Adipocyte (in vitro differentiated cells): ENCODE data around the gene LRRC4B.
"Not testable (repeated sequence)": the region's sequence is repeated elsewhere in the genome, so short reads cannot be mapped to it uniquely, and the experiment has no call there.

Experiments
- DNase-seq: peaks from one replicate; pipeline ENCODE4 v3.0.0-alpha.2; 2015; ENCODE audit warnings: low read depth
- H3K27me3 ChIP-seq: replicated peaks from 2 replicates; pipeline ENCODE4 v1.7.0; 2013; ENCODE audit warnings: mild to moderate bottlenecking, low read length, moderate library complexity; ENCODE audit not compliant: control insufficient read depth, insufficient read depth
- H3K36me3 ChIP-seq: 2 replicates; pipeline ENCODE4 v1.7.0; 2013; ENCODE audit warnings: low read length, mild to moderate bottlenecking, moderate library complexity; ENCODE audit not compliant: control insufficient read depth, insufficient read depth, severe bottlenecking
- H3K4me1 ChIP-seq: 2 replicates; pipeline ENCODE4 v1.7.0; 2013; ENCODE audit warnings: mild to moderate bottlenecking, low read length, moderate library complexity; ENCODE audit not compliant: control insufficient read depth, insufficient read depth
- H3K4me3 ChIP-seq: 2 replicates; pipeline ENCODE4 v1.7.0; 2013; ENCODE audit warnings: mild to moderate bottlenecking, low read length, moderate library complexity
- H3K9ac ChIP-seq: 2 replicates; pipeline ENCODE4 v1.7.0; 2013; ENCODE audit warnings: mild to moderate bottlenecking, low read length, moderate library complexity
- H3K9me3 ChIP-seq: 2 replicates; pipeline ENCODE4 v1.7.0; 2013; ENCODE audit warnings: mild to moderate bottlenecking, low read length, moderate library complexity; ENCODE audit not compliant: control insufficient read depth

The LRRC4B gene

GRCh38 chr19:50476224-50476906 is 91.9 kb downstream of the LRRC4B start, which contains the start of the genes EMC10 and GARIN5A:
EMC10 (plus strand) TSS chr19:50476507; CDS start chr19:50476545, 38 bp downstream.
GARIN5A (minus strand) TSS chr19:50476848; CDS start chr19:50476388, 460 bp downstream.
- H3K4me1 ChIP-seq = peaks cover 9% of the 10 kb centered on the region
- peak within 1 kb of the TSS; percentile 99 for H3K4me3 ChIP-seq
- DNase-seq = peak; percentile 84
- H3K36me3 ChIP-seq = peaks cover 19% of the 10 kb centered on the region
- no peaks in the 10 kb centered on the region for H3K27me3 ChIP-seq
- H3K9ac ChIP-seq = peak within 1 kb of the TSS; percentile 94
- H3K9me3 ChIP-seq = no peaks in the 10 kb centered on the region

- Histone ChIP-seq H3K4me3 (peak overlapping the region; percentile 99), H3K27me3 (no peaks in the 10 kb centered on the region), H3K9me3 (no peaks in the 10 kb centered on the region), H3K9ac (no peak overlapping the region), H3K36me3 (peaks cover 14% of the 10 kb centered on the region), H3K4me1 (peaks cover 9% of the 10 kb centered on the region)
- DNase-seq = no peak
Observed at GRCh38 chr19:50475736-50476223, 92.5 kb downstream of the LRRC4B start.

- H3K9me3 ChIP-seq = no peaks in the 10 kb centered on the region
- peaks cover 8% of the 10 kb centered on the region for H3K36me3 ChIP-seq
- DNase-seq = no peak
- H3K27me3 ChIP-seq = no peaks in the 10 kb centered on the region
- H3K4me3 ChIP-seq = no peak overlapping the region
- peaks cover 9% of the 10 kb centered on the region for H3K4me1 ChIP-seq
- H3K9ac ChIP-seq = no peak overlapping the region
Observed at GRCh38 chr19:50475101-50475568, 93.1 kb downstream of the LRRC4B start.

GRCh38 chr19:50473336-50473735 is 94.9 kb downstream of the LRRC4B start:
- not testable (repeated sequence) for H3K4me3 ChIP-seq, DNase-seq, H3K27me3 ChIP-seq, H3K9ac ChIP-seq, H3K4me1 ChIP-seq, H3K36me3 ChIP-seq, H3K9me3 ChIP-seq

- Histone ChIP-seq H3K4me1 (no peaks in the 10 kb centered on the region), H3K4me3 (no peak overlapping the region), H3K36me3 (no peaks in the 10 kb centered on the region), H3K9ac (no peak overlapping the region), H3K9me3 (no peaks in the 10 kb centered on the region), H3K27me3 (peaks cover 10% of the 10 kb centered on the region)
- DNase-seq = no peak
Observed at GRCh38 chr19:50468818-50469217, 99.4 kb downstream of the LRRC4B start.

- Histone ChIP-seq H3K9ac (no peak overlapping the region), H3K27me3 (peaks cover 10% of the 10 kb centered on the region), H3K4me3 (no peak overlapping the region), H3K9me3 (no peaks in the 10 kb centered on the region), H3K36me3 (no peaks in the 10 kb centered on the region), H3K4me1 (no peaks in the 10 kb centered on the region)
- no peak for DNase-seq
Observed at GRCh38 chr19:50467566-50467965, 100.7 kb downstream of the LRRC4B start.
